Karpas-422 (cell line): ENCODE results near the gene SCRT2. TPM values are rescaled to one million over a fixed set of nuclear protein-coding genes. Genes with fewer than 3 reads are reported as not detected.

Source experiments
- DNase-seq: peaks from one replicate; pipeline ENCODE4 v3.0.0-alpha.2; 2015
- H2AFZ ChIP-seq: fragments of 200-600 bp; sonication (generic); 2 replicates; pipeline ENCODE4 v1.6.1; 2014; ENCODE audit warnings: antibody characterized with exemption, low read length, mixed read lengths
- H3K27ac ChIP-seq: fragments of 200-600 bp; sonication (generic); 2 replicates; pipeline ENCODE4 v1.5.1; 2014; ENCODE audit warnings: mild to moderate bottlenecking, low read length, moderate library complexity
- H3K27me3 ChIP-seq: fragments of 200-600 bp; sonication (generic); 2 replicates; pipeline ENCODE4 v1.6.1; 2014; ENCODE audit warnings: low read length, mixed read lengths
- H3K36me3 ChIP-seq: fragments of 200-600 bp; sonication (generic); 2 replicates; pipeline ENCODE4 v1.6.1; 2014; ENCODE audit warnings: low read length, mixed read lengths; ENCODE audit not compliant: insufficient read depth
- H3K4me1 ChIP-seq: fragments of 200-600 bp; sonication (generic); 2 replicates; pipeline ENCODE4 v1.6.1; 2014; ENCODE audit warnings: mild to moderate bottlenecking, low read length, mixed read lengths
- H3K4me2 ChIP-seq: fragments of 200-600 bp; sonication (generic); 2 replicates; pipeline ENCODE4 v1.6.1; 2014; ENCODE audit warnings: low read length, low read depth, mild to moderate bottlenecking; ENCODE audit not compliant: poor library complexity, severe bottlenecking
- H3K4me3 ChIP-seq: fragments of 200-600 bp; sonication (generic); 2 replicates; pipeline ENCODE4 v1.5.1; 2014; ENCODE audit warnings: mild to moderate bottlenecking, antibody characterized with exemption, low read length, mixed read lengths
- H3K79me2 ChIP-seq: fragments of 200-600 bp; sonication (generic); 2 replicates; pipeline ENCODE4 v1.6.1; 2014; ENCODE audit warnings: mild to moderate bottlenecking, low read length, mixed read lengths
- H3K9ac ChIP-seq: fragments of 200-600 bp; sonication (generic); 2 replicates; pipeline ENCODE4 v1.6.0; 2014; ENCODE audit warnings: low read length
- H3K9me2 ChIP-seq: fragments of 200-600 bp; sonication (generic), shearing (Covaris generic); replicated peaks from 2 replicates; pipeline ENCODE4 v1.6.0; 2014; ENCODE audit warnings: mild to moderate bottlenecking, low read length, moderate library complexity; ENCODE audit not compliant: insufficient read depth
- H3K9me3 ChIP-seq: fragments of 300-700, 200-600 bp; sonication (generic); 2 replicates; pipeline ENCODE4 v1.6.1; 2014; ENCODE audit warnings: low read length, mixed read lengths
- H4K20me1 ChIP-seq: fragments of 200-600 bp; sonication (generic); 2 replicates; pipeline ENCODE4 v1.6.1; 2014; ENCODE audit warnings: mild to moderate bottlenecking, antibody characterized with exemption, low read length, low read depth; ENCODE audit not compliant: insufficient read depth
- total RNA-seq: library from RNA; depleted of rRNA; stranded (reverse); fragments of >200 nt; shearing (Covaris generic); gene quantifications from 2 replicates; pipeline ENCODE4 v1.2.3, GENCODE V29; 2014; ENCODE audit warnings: low replicate concordance; rRNA removed

SCRT2 gene
- total RNA-seq, 1 experiment from 2014 or later = not detected

DNA sequence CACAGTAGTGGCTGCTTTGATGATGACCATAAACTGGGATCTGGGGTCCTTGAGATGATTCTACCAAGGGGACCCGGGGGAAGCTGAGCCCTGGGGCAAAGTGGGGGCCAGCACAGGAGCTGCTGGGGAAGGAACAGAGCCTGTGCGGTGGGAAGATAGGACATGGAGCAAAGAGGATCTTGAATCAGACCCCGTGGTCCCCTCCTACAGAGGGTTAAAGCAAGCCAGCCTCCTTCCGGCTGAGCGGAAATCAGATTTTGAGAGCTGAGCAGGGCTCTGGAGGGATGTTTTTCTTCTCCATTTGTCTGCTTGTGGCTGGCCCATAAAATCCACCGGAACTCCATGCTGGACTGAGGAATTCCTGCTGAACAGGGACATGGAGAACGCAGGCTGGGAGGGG is 55.4 kb downstream of the SCRT2 start:
- DNase-seq = no peak
- Histone ChIP-seq H3K4me3 (no peak overlapping the region), H3K36me3 (no peaks in the 10 kb centered on the region), H3K4me2 (no peak overlapping the region), H3K4me1 (no peaks in the 10 kb centered on the region), H3K27ac (no peak overlapping the region), H3K79me2 (no peaks in the 10 kb centered on the region), H3K9me3 (no peaks in the 10 kb centered on the region), H3K9ac (no peak overlapping the region), H4K20me1 (no peaks in the 10 kb centered on the region), H2AFZ (no peak overlapping the region), H3K9me2 (no peaks in the 10 kb centered on the region), H3K27me3 (no peaks in the 10 kb centered on the region)

DNA sequence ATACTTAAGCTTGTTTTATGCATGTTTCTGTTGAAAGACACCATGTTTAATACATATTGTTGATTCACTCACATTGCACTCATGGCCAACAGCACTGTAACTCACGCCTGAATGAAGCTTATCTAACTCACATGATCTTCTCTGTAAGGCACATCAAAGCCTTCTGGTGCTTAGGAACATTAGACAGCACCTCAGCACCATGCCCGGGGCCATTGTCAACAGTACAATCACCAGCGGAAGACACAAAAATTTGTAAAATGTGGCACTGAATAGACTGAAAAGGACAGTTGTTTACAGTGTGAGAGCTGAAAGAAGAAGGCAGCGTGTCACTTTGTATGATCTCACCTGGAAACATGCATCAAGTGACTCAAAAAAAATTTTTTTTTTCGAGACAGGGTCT is 56.6 kb downstream of the SCRT2 start:
- no peak overlapping the region for H3K4me3 ChIP-seq
- no peak overlapping the region for H2AFZ ChIP-seq
- H3K79me2 ChIP-seq = no peaks in the 10 kb centered on the region
- no peaks in the 10 kb centered on the region for H3K27me3 ChIP-seq
- H3K36me3 ChIP-seq = no peaks in the 10 kb centered on the region
- no peak overlapping the region for H3K4me2 ChIP-seq
- H3K4me1 ChIP-seq = no peaks in the 10 kb centered on the region
- H4K20me1 ChIP-seq = no peaks in the 10 kb centered on the region
- no peak for DNase-seq
- no peaks in the 10 kb centered on the region for H3K9me2 ChIP-seq
- no peaks in the 10 kb centered on the region for H3K9me3 ChIP-seq
- H3K9ac ChIP-seq = no peak overlapping the region
- no peak overlapping the region for H3K27ac ChIP-seq

DNA sequence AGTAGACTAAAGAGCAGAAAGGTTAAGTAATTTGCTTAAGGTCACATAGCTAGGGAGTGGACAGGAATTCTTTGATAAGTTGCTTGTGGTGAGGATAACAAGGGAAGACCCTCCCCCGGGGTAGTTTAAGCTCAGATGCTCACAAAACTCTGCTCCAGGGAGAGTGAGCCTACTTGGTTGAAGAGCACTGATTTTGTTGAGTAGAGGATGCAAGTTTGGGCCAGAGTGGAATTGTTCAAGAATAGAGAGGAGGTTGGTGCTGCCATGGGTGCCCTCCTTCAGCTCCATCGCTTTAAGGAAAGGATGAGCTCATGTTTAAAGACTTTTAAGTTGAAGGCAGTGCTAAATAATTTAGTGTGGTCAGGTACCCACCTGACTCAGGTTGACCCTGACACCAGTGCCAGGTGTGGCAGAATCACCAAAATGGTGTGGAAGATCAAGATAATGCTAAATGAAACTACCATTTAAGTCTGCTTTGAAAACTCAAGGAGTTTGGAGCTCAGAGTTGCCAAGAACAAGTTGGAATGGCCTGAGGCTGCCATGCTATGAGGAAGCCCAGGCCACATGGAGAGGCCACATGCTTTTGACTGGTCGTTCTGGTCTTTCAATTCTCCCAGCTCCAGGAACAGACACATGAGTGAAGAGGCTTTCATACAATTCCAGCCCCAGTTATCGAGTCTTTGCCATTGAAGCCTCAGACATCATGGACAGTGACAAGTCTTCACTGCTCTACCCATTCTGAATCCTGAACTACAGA is 57.5 kb downstream of the SCRT2 start:
- Histone ChIP-seq H3K36me3 (no peaks in the 10 kb centered on the region), H3K9me2 (no peaks in the 10 kb centered on the region), H2AFZ (no peak overlapping the region)

DNA sequence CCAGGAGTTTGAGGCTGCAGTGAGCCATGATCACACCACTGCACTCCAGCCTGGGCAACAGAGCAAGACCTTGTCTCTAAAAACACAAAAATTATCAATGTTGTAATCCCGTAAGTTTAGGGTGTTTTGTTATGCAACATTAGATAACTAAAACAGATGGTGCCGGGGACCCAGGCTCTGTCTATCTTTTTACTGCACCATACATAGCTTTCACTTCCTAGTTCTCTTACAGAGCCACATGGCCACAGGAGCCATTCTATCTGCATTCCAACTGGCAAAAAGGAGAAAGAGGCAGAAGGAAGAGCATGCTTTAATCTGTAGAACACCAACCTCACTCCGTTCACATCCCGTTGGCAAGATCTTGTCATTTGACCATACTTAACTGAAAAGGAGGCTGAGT is 60.1 kb downstream of the SCRT2 start:
- H3K27me3 ChIP-seq = no peaks in the 10 kb centered on the region
- H4K20me1 ChIP-seq = no peaks in the 10 kb centered on the region
- H3K4me3 ChIP-seq = no peak overlapping the region
- H3K4me2 ChIP-seq = no peak overlapping the region
- H3K36me3 ChIP-seq = no peaks in the 10 kb centered on the region
- no peaks in the 10 kb centered on the region for H3K9me2 ChIP-seq
- no peak overlapping the region for H3K27ac ChIP-seq
- no peaks in the 10 kb centered on the region for H3K79me2 ChIP-seq
- H3K4me1 ChIP-seq = no peaks in the 10 kb centered on the region
- H2AFZ ChIP-seq = no peak overlapping the region
- H3K9me3 ChIP-seq = no peaks in the 10 kb centered on the region
- no peak for DNase-seq
- H3K9ac ChIP-seq = no peak overlapping the region

More for the DNA sequence above, 57.5 kb downstream of the SCRT2 start:
- no peaks in the 10 kb centered on the region for H3K79me2 ChIP-seq
- no peaks in the 10 kb centered on the region for H3K4me1 ChIP-seq
- no peak overlapping the region for H3K4me2 ChIP-seq
- DNase-seq = no peak
- no peak overlapping the region for H3K9ac ChIP-seq
- no peaks in the 10 kb centered on the region for H3K27me3 ChIP-seq
- no peak overlapping the region for H3K27ac ChIP-seq
- no peaks in the 10 kb centered on the region for H3K9me3 ChIP-seq
- H3K4me3 ChIP-seq = no peak overlapping the region
- H4K20me1 ChIP-seq = no peaks in the 10 kb centered on the region

DNA sequence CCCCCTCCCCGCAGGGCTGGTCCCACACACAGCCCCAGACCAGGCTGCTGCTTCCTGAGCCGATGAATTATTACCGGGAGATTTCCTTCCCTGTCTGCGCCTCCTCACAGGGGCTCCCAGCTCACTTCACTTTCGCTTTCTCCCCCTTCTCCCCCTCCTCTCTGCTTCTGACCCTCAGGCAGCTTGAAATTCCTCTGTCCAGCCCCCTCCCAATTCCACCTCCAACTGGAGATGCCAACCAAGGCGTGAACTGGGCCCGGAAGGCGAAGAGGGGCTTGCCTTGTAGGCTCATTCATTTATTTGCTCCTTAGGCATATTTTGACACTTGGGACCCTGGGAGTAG is 63.8 kb downstream of the SCRT2 start:
- H3K4me2 ChIP-seq = no peak overlapping the region
- no peak for DNase-seq
- no peaks in the 10 kb centered on the region for H3K9me3 ChIP-seq
- H3K27ac ChIP-seq = no peak overlapping the region
- H3K9ac ChIP-seq = no peak overlapping the region
- H3K79me2 ChIP-seq = no peaks in the 10 kb centered on the region
- no peaks in the 10 kb centered on the region for H4K20me1 ChIP-seq
- no peaks in the 10 kb centered on the region for H3K27me3 ChIP-seq
- H3K9me2 ChIP-seq = no peaks in the 10 kb centered on the region
- no peak overlapping the region for H2AFZ ChIP-seq
- no peaks in the 10 kb centered on the region for H3K4me1 ChIP-seq
- H3K36me3 ChIP-seq = no peaks in the 10 kb centered on the region
- H3K4me3 ChIP-seq = no peak overlapping the region

Other genes starting within 250 kb of the SCRT2 start
- gene TBC1D20, start 213.3 kb downstream of the SCRT2 start, total RNA-seq = 26.1 and 33.9 TPM in 2 replicates
- gene CSNK2A1, start 132.0 kb downstream of the SCRT2 start, total RNA-seq = 91.3 and 148 TPM in 2 replicates
- not detected in 2 replicates for gene TCF15, start 65.5 kb downstream of the SCRT2 start, total RNA-seq
- gene SRXN1, start 22.6 kb downstream of the SCRT2 start, total RNA-seq = 1.0 and 3.0 TPM in 2 replicates
- gene SLC52A3, start 92.7 kb upstream of the SCRT2 start, total RNA-seq = not detected in 2 replicates
- gene FAM110A, start 157.9 kb upstream of the SCRT2 start, total RNA-seq = 0.89 and 3.1 TPM in 2 replicates
- gene ANGPT4, start 240.5 kb upstream of the SCRT2 start, total RNA-seq = not detected in 2 replicates